Peyer's patch (tissue), 4 donors: ENCODE data around the gene KIF26B.

Source experiments
- CTCF ChIP-seq, 6 experiments: fragments of 450-650 bp in 4 of 6; fragments of 200-600 bp in 2 of 6; sonication (generic) in 1 of 6; IDR thresholded peaks; one replicate each; pipeline ENCODE4 v1.5.1; 2017 to 2019; ENCODE audit warnings: antibody characterized with exemption in 6 of 6, mild to moderate bottlenecking in 3 of 6, moderate library complexity in 1 of 6
- POLR2A ChIP-seq, 2 donors: fragments of 450-650 bp; IDR thresholded peaks; one replicate each; pipeline ENCODE4 v1.5.1; 2017; ENCODE audit warnings: antibody characterized with exemption in 2 of 2, mild to moderate bottlenecking in 2 of 2, moderate library complexity in 2 of 2

- TF ChIP-seq POLR2A (IDR thresholded peaks at IDR 0.05) (no peak), CTCF (IDR thresholded peaks at IDR 0.05) (no peak)
These were observed 254.8 kb downstream of the KIF26B start for GRCh38 chr1:245409341-245410195.
